Astrocyte (in vitro differentiated cells and primary cell): ENCODE measurements around the gene ZW10. TPM values are rescaled to one million over a fixed set of nuclear protein-coding genes. Genes with fewer than 3 reads are reported as not detected.

ENCODE experiments used
- DNase-seq: peaks from one replicate; pipeline ENCODE4 v3.0.0-alpha.2; 2010; ENCODE audit warnings: low read depth
- FAIRE-seq: peaks from 2 replicates; lab custom pipeline; 2011; peaks lifted over from hg19 to GRCh38; lab: Jason Lieb, UNC
- H2AFZ ChIP-seq: 2 replicates; pipeline ENCODE4 v1.6.0; 2012; ENCODE audit warnings: low read depth, low read length, inconsistent platforms
- H3K27ac ChIP-seq: 2 replicates; pipeline ENCODE4 v1.5.1; 2011; ENCODE audit warnings: low read depth, low read length, inconsistent platforms
- H3K27me3 ChIP-seq: 2 replicates; pipeline ENCODE4 v1.6.0; 2011; ENCODE audit warnings: low read length, inconsistent platforms; ENCODE audit not compliant: insufficient read depth
- H3K36me3 ChIP-seq: 2 replicates; pipeline ENCODE4 v1.5.1; 2011; ENCODE audit warnings: low read length, inconsistent platforms; ENCODE audit not compliant: insufficient read depth
- H3K4me1 ChIP-seq: 2 replicates; pipeline ENCODE4 v1.5.1; 2011; ENCODE audit warnings: low read length, inconsistent platforms; ENCODE audit not compliant: insufficient read depth
- H3K4me2 ChIP-seq: 2 replicates; pipeline ENCODE4 v1.6.0; 2012; ENCODE audit warnings: low read length, inconsistent platforms
- H3K4me3 ChIP-seq: 2 replicates; pipeline ENCODE4 v1.5.1; 2011; ENCODE audit warnings: low read depth, mild to moderate bottlenecking, low read length, inconsistent platforms; ENCODE audit not compliant: insufficient read depth
- H3K79me2 ChIP-seq: 2 replicates; pipeline ENCODE4 v1.6.0; 2012; ENCODE audit warnings: mild to moderate bottlenecking, low read length, inconsistent platforms; ENCODE audit not compliant: insufficient read depth
- H3K9ac ChIP-seq: 2 replicates; pipeline ENCODE4 v1.6.0; 2012; ENCODE audit warnings: mild to moderate bottlenecking, low read length, inconsistent platforms
- H3K9me3 ChIP-seq: 2 replicates; pipeline ENCODE4 v1.5.1; 2012; ENCODE audit warnings: low read depth, mild to moderate bottlenecking, low read length, inconsistent platforms; ENCODE audit not compliant: insufficient read depth
- H4K20me1 ChIP-seq: 2 replicates; pipeline ENCODE4 v1.6.0; 2012; ENCODE audit warnings: low read length, inconsistent platforms; ENCODE audit not compliant: insufficient read depth
- H3K27ac Mint-ChIP-seq: one replicate; pipeline ENCODE4 v1.8.0; 2021; ENCODE audit warnings: mild to moderate bottlenecking, mixed read lengths; ENCODE audit not compliant: unreplicated experiment
- H3K27me3 Mint-ChIP-seq: one replicate; pipeline ENCODE4 v1.8.0; 2021; ENCODE audit warnings: low read depth, mixed read lengths; ENCODE audit not compliant: unreplicated experiment
- H3K36me3 Mint-ChIP-seq: one replicate; pipeline ENCODE4 v1.8.0; 2021; ENCODE audit warnings: low read depth, mixed read lengths; ENCODE audit not compliant: unreplicated experiment
- H3K4me1 Mint-ChIP-seq: one replicate; pipeline ENCODE4 v1.8.0; 2021; ENCODE audit warnings: low read depth, mixed read lengths; ENCODE audit not compliant: unreplicated experiment
- H3K4me3 Mint-ChIP-seq: one replicate; pipeline ENCODE4 v1.8.0; 2021; ENCODE audit warnings: mild to moderate bottlenecking, moderate library complexity, mixed read lengths; ENCODE audit not compliant: unreplicated experiment
- H3K9me3 Mint-ChIP-seq: one replicate; pipeline ENCODE4 v1.8.0; 2021; ENCODE audit warnings: mild to moderate bottlenecking, mixed read lengths; ENCODE audit not compliant: unreplicated experiment
- CTCF ChIP-seq: IDR thresholded peaks from 2 replicates; pipeline ENCODE4 v1.5.1; 2011; ENCODE audit warnings: low read depth, mild to moderate bottlenecking, inconsistent platforms, low read length, moderate library complexity; ENCODE audit not compliant: insufficient read depth
- EZH2 ChIP-seq: IDR thresholded peaks from 2 replicates; pipeline ENCODE4 v1.6.1; 2012; ENCODE audit warnings: mild to moderate bottlenecking, low read length, inconsistent platforms; ENCODE audit not compliant: insufficient read depth
- total RNA-seq: library from RNA; stranded (reverse); gene quantifications from 2 replicates; pipeline ENCODE4 v1.2.1, GENCODE V29; 2021

Gene ZW10
- total RNA-seq, 1 donor from 2014 or later, result 17.9 TPM

GRCh38 chr11:113685654-113686359 lies 87.7 kb downstream of the ZW10 start:
- H3K27me3 Mint-ChIP-seq, result peaks cover 28% of the 10 kb centered on the region
- Histone ChIP-seq H3K9me3 (no peaks in the 10 kb centered on the region), H3K4me3 (no peak overlapping the region), H3K79me2 (no peaks in the 10 kb centered on the region), H3K9ac (no peak overlapping the region), H3K4me1 (peaks cover 22% of the 10 kb centered on the region), H2AFZ (no peak overlapping the region), H4K20me1 (no peaks in the 10 kb centered on the region), H3K4me2 (no peak overlapping the region), H3K27ac (no peak overlapping the region), H3K27me3 (peaks cover 5% of the 10 kb centered on the region), H3K36me3 (no peaks in the 10 kb centered on the region)
- H3K4me3 Mint-ChIP-seq, result no peak overlapping the region
- H3K27ac Mint-ChIP-seq, result peak overlapping the region; percentile 75
- peaks cover 17% of the 10 kb centered on the region for H3K4me1 Mint-ChIP-seq
- FAIRE-seq, result no peak
- DNase-seq, result no peak
- H3K36me3 Mint-ChIP-seq, result peaks cover 2% of the 10 kb centered on the region
- TF ChIP-seq EZH2 (no peak), CTCF (no peak)
- peaks cover 5% of the 10 kb centered on the region for H3K9me3 Mint-ChIP-seq

- H3K4me1 Mint-ChIP-seq, result peaks cover 11% of the 10 kb centered on the region
- H3K79me2 ChIP-seq, result no peaks in the 10 kb centered on the region
- no peak for FAIRE-seq
Measured at GRCh38 chr11:113684496-113684895, 89.0 kb downstream of the ZW10 start.

More at GRCh38 chr11:113684496-113684895, 89.0 kb downstream of the ZW10 start:
- Histone ChIP-seq H3K4me2 (no peak overlapping the region), H4K20me1 (no peaks in the 10 kb centered on the region), H3K27ac (no peak overlapping the region), H3K36me3 (no peaks in the 10 kb centered on the region), H3K4me3 (no peak overlapping the region), H3K4me1 (peaks cover 14% of the 10 kb centered on the region), H3K9me3 (no peaks in the 10 kb centered on the region), H2AFZ (no peak overlapping the region), H3K9ac (no peak overlapping the region), H3K27me3 (peaks cover 5% of the 10 kb centered on the region)
- Mint-ChIP-seq H3K4me3 (no peak overlapping the region), H3K27ac (no peak overlapping the region), H3K9me3 (peaks cover 5% of the 10 kb centered on the region), H3K36me3 (peaks cover 5% of the 10 kb centered on the region), H3K27me3 (peaks cover 37% of the 10 kb centered on the region)
- no peak for DNase-seq
- TF ChIP-seq CTCF (no peak), EZH2 (no peak)
